Inflammatory macrophage treated with lipopolysaccharide for 1 hour (primary cell): ENCODE results near the gene LPIN3.

Experiments
- DNase-seq, 2 donors: peaks; one replicate each; pipeline ENCODE4 v3.0.0-alpha.2; 2020 to 2022

The LPIN3 gene

GRCh38 chr20:41394931-41395666 is 54.5 kb downstream of the LPIN3 start:
- no peak for DNase-seq

GRCh38 chr20:41395667-41396664 is 55.3 kb downstream of the LPIN3 start:
- DNase-seq = no peak

GRCh38 chr20:41398408-41398807 is 57.8 kb downstream of the LPIN3 start:
- DNase-seq = no peak

GRCh38 chr20:41403604-41404003 is 63.0 kb downstream of the LPIN3 start:
- no peak for DNase-seq

- DNase-seq = no peak
These were observed 64.8 kb downstream of the LPIN3 start for GRCh38 chr20:41405436-41405835.

- no peak for DNase-seq
These were observed 65.7 kb downstream of the LPIN3 start for GRCh38 chr20:41406353-41406752.

- no peak for DNase-seq
These were observed 66.3 kb downstream of the LPIN3 start for GRCh38 chr20:41406896-41407444.

GRCh38 chr20:41407607-41408006 is 67.0 kb downstream of the LPIN3 start:
- no peak for DNase-seq

- DNase-seq = no peak
These were observed 67.7 kb downstream of the LPIN3 start for GRCh38 chr20:41408156-41408794.

- no peak for DNase-seq
These were observed 68.4 kb downstream of the LPIN3 start for GRCh38 chr20:41408986-41409385.
